NCI-H1930 (cell line): ENCODE results near the gene SUCLG2.

Experiments
- DNase-seq, 2 experiments: peaks; one replicate each; lab custom pipeline; 2025; lab: John Stamatoyannopoulos, UW

Gene SUCLG2

GRCh38 chr3:67648701-67649100 is 5.7 kb downstream of the SUCLG2 start:
- DNase-seq = no peak

DNA sequence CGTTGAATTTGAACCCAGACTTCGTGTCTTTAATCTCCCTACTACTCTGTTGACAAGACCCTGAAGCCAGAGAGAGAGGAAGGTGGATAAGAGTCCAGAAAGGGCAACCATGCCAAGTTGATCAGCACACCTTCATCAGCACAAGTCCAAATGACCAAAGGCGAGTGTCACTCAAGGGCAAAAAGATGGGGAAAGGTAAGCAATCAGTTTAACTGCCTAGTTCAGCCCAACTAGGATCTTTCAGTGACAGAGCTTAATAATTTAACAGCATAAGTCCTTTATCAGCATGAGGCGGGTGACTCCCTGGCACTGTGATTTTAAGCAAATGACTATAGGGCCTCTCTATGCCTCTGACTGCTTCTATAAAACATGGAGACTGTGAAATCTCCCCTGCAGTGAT is 6.2 kb downstream of the SUCLG2 start:
- DNase-seq = no peak

DNA sequence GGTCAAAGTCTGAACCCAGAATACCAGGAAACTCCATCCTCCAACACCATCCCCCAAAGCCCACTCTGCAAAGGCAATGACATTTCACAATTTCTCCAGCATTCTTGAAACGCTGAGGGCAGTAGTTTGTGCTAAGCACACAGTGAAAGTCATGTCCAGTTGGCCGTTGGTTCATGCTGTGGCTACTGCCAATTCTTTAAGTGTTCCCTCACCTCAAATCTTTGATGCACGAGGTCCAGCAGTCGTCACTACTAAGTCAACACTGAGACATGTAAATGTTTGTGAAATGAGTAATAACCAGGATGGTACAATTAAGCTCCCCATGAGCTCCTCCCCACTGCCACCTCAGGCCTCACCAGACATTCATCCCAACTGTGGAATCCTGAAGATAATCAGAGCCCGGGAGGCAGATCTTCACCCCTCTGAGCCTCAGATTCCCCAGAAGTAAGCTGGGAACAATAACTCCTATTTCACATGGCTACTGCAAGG is 7.0 kb downstream of the SUCLG2 start:
- no peak for DNase-seq

- DNase-seq = no peak
These were observed 7.7 kb downstream of the SUCLG2 start for GRCh38 chr3:67646586-67647234.

DNA sequence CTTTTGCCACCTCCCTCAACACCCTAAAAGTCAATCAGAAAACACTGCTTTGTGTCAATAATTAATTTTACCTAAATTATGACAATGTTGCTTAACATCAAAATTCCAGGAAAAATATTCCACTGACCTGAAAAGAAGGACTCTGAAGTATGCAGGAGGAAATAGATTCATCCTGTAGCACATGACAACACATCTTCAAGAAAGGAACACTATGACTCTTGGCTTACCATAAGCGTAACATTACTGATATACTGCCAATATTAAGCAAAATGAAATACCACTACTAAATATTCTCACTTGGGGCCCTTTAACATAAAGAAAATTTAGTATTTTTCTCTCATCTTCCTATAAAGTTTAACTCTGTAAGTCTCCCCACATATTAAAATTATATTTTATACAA is 9.6 kb downstream of the SUCLG2 start:
- DNase-seq = no peak

GRCh38 chr3:67642734-67643133 is 11.7 kb downstream of the SUCLG2 start:
- no peak for DNase-seq

- DNase-seq = no peak
These were observed 12.2 kb downstream of the SUCLG2 start for GRCh38 chr3:67642190-67642589.

DNA sequence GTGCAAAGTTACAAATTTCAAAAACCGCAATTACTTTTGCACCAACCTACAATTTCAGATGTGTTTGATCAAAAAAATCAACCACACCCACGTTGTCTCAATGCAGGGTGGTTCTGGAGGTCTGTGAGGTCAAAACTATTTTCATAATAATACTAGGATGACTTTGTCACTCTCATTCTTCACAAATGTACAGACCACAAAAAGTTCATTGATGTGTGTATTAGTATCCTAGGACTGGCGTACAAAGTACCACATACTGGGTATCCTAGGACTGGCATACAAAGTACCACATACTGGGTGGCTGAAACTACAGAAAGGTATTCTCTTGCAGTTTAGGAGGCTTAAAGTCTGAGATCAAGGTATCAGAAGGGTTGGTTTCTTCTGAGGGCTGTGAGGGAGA is 13.0 kb downstream of the SUCLG2 start:
- no peak for DNase-seq

DNA sequence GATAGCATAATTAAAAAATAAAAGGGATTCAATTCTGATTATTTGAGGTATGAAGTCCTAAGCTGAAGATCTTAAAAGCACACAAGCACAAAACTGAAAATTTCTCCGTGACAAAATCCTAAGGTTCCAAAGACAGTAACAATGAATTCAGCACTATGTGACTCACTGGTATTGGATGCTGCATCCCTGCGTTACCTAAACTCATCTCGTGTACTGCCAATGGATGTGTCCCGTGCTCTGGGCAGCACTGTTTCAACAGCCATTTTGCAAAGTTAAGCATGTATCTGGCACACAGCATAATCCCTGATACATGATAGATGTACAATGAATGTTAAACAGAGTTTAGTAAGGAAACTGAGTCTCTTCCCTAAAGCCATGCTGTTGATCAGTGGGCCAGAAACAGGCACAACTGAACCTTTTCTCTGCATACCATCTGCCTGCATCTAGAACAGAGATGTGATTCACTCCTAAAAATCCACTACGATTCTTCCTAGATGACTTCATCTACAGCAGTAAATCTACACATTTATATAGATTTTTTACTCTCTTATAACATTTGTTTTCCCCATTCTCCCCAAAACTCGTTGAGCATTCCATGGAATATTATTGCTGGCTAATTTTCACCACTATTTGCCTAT is 14.3 kb downstream of the SUCLG2 start:
- DNase-seq = no peak

GRCh38 chr3:67637255-67637900 is 17.0 kb downstream of the SUCLG2 start:
- DNase-seq = no peak

DNA sequence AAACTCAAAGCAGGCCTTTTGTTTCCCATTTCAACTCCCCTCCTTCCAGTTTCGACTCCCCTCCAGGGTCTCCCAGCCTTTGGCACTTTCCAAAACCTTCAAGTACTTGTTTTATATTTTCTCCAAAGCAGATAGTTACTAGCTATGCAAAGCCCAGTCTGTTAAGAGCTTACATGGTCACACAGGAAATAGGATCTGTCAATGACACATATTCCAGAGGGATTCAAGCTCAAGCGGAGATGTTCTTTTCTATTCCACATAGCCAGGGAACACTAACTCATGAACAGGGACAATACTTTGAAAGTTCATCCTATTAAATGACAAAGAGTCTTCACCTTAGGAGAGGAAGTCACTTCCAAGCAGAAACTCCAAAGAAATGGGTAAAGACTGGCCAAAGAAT is 18.6 kb downstream of the SUCLG2 start:
- no peak for DNase-seq

DNA sequence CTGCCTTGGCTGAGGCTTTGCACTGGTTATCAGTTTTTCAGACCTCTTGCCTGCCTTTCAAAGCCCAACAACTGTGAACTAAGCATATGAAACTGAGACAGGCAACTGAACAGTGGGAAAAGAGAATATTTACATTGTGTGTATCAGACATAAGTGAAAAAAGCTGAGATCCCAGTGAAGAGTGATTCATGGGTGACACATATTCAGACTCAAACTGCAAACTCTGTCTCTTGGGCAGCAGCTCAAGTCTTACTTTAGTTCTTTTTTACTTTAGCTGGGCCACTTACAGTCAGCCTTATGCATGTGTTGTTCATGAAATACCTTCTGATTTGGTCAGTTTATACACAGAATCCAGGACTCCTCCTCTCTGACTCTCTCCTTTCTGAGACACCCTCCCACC is 19.2 kb downstream of the SUCLG2 start:
- no peak for DNase-seq

GRCh38 chr3:67630666-67631362 is 23.6 kb downstream of the SUCLG2 start:
- DNase-seq = no peak

- DNase-seq = no peak
These were observed 29.7 kb downstream of the SUCLG2 start for GRCh38 chr3:67624687-67625086.

DNA sequence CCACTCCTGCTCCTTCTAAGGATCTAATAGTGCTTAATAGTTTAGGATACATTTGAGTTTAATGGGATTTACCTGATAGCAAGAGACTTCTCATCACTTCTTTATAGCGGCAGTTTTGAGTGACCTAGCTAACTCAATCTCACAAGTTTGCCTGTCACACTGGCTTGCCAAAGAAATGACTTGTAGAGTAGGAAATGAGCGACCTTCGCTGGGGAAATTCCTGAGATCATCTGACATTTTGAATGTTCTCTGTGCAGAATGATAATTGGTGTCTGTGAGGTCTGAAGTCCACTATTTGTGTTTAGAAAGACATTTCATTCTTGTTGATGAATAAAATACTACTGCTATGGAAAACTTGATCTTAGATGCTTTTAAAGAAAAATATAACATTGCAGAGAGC is 30.3 kb downstream of the SUCLG2 start:
- no peak for DNase-seq

DNA sequence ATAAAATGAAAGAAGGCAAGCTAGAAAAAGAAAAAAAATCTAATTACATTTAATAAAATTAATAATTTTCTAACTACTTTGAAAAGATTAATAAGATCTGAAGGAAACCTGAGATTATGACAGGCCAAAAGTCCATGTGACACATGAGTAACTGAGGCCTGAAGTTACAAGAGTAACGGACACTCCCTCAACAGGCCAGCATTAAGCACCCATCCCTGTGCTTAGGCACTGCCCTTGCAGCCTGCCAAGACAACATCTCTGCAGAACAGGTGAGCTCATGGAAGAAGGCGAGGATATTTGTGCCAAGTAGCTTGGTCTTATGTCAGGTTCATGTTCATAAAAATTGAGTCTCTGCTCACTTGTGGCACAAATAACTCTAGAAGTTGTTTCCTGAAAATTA is 31.8 kb downstream of the SUCLG2 start:
- no peak for DNase-seq

- no peak for DNase-seq
These were observed 33.5 kb downstream of the SUCLG2 start for GRCh38 chr3:67620869-67621268.

- DNase-seq = no peak
These were observed 34.4 kb downstream of the SUCLG2 start for GRCh38 chr3:67619991-67620390.

GRCh38 chr3:67617518-67617917 is 36.9 kb downstream of the SUCLG2 start:
- no peak for DNase-seq

DNA sequence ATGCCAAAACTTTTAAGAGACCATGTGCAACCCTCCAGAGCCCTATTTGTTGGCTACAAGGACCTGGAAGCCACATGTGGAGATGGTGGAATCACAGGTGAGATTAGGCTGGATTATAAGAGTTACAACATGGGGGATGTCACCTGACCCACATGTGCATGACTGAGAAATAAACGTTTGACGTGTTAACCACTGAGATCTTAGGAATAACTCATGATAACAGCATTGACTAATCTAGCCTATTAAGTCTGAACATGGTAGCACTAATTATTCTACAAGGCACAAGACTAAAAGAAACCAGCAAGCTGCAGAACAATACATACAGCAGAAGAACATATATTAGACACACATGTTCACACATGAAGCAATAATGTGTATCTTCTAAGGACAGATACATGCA is 38.4 kb downstream of the SUCLG2 start:
- DNase-seq = no peak

- no peak for DNase-seq
These were observed 40.2 kb downstream of the SUCLG2 start for GRCh38 chr3:67614195-67614594.

DNA sequence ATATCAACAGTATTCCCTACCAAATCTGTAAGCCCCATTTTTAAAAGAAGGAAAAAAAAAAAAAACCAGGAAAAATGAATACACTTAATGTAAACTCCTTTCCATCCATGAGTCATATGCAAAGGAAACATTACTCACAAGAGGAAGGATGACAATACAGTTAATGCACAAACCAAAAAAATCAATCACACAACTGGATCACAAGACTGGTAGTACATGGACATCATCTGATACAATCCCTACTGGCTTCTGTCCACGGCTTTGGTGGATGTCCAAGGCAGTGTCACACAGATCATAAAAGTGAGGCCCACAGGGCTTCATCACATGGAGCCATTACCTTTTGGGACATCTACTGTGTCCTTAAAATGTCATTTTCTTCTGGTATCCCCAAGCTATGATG is 44.0 kb downstream of the SUCLG2 start:
- DNase-seq = no peak

- DNase-seq = no peak
These were observed 44.7 kb downstream of the SUCLG2 start for GRCh38 chr3:67609709-67610108.
